HepG2 (cell line): Measurements from ENCODE around the gene DYNC2H1. TPM values are rescaled to one million over a fixed set of nuclear protein-coding genes. Genes with fewer than 3 reads are reported as not detected.

ENCODE experiments used
- EED ChIP-seq: sonication (generic); formaldehyde crosslinking; IDR thresholded peaks from 2 replicates; pipeline ENCODE4 v1.5.0; 2020; ENCODE audit warnings: mild to moderate bottlenecking, missing genetic modification reagents
- KLF16 ChIP-seq, 2 experiments: sonication (generic) in 1 of 2; formaldehyde crosslinking in 1 of 2; IDR thresholded peaks; 2 replicates each; pipeline versions ENCODE4 v1.6.1 to v1.8.0; 2016 to 2023; ENCODE audit warnings: missing genetic modification reagents in 2 of 2, missing compliant biosample characterization in 1 of 2
- POLR2AphosphoS5 ChIP-seq: IDR thresholded peaks from 2 replicates; pipeline ENCODE4 v1.6.1; 2012; ENCODE audit warnings: low read depth, low read length
- REPIN1 ChIP-seq: sonication (generic); formaldehyde crosslinking; IDR thresholded peaks from 2 replicates; pipeline ENCODE4 v1.8.0; 2022; ENCODE audit warnings: missing genetic modification reagents, low read depth, mild to moderate bottlenecking, borderline replicate concordance
- SOX13 ChIP-seq, 3 experiments: fragments of 450-650 bp in 1 of 3; sonication (generic) in 1 of 3; formaldehyde crosslinking in 1 of 3; IDR thresholded peaks in 2 of 3; conservative IDR thresholded peaks in 1 of 3; 2 replicates each; pipeline versions ENCODE4 v1.5.0 to v1.6.1; 2016 to 2020; ENCODE audit warnings: antibody characterized with exemption in 1 of 3, mild to moderate bottlenecking in 1 of 3, missing compliant biosample characterization in 1 of 3, missing genetic modification reagents in 1 of 3, moderate library complexity in 1 of 3
- TCF7 ChIP-seq: sonication (generic); IDR thresholded peaks from 2 replicates; pipeline ENCODE4 v1.6.1; 2016; ENCODE audit warnings: antibody characterized with exemption, low read depth
- THYN1 ChIP-seq: sonication (generic); formaldehyde crosslinking; IDR thresholded peaks from 2 replicates; pipeline ENCODE4 v1.8.1; 2023; ENCODE audit warnings: low read depth, mild to moderate bottlenecking, moderate library complexity, missing genetic modification reagents, borderline replicate concordance
- ZFP62 ChIP-seq: sonication (generic); formaldehyde crosslinking; IDR thresholded peaks from 2 replicates; pipeline ENCODE4 v1.4.0; 2020; ENCODE audit warnings: missing genetic modification reagents
- ZNF17 ChIP-seq: sonication (generic); formaldehyde crosslinking; IDR thresholded peaks from 2 replicates; pipeline ENCODE4 v1.5.0; 2020; ENCODE audit warnings: mild to moderate bottlenecking, missing genetic modification reagents
- ZNF350 ChIP-seq: sonication (generic); formaldehyde crosslinking; IDR thresholded peaks from 2 replicates; pipeline ENCODE4 v1.4.0; 2020; ENCODE audit warnings: mild to moderate bottlenecking, low read depth, missing genetic modification reagents, borderline replicate concordance
- polyA plus RNA-seq, 8 experiments: library from polyadenylated mRNA; depleted of rRNA in 3 of 8; stranded (reverse) in 7 of 8; unstranded in 1 of 8; fragments of >200 nt; fragmentation: Illumina TruSeq in 4 of 8; extraction: Trizol in 4 of 8; gene quantifications; 2 replicates each; pipeline versions ENCODE4 v1.2.1 to v1.2.3, GENCODE V29; 2011 to 2016; ENCODE audit warnings: low read depth in 4 of 8, missing spikeins in 1 of 8, mixed read lengths in 1 of 8; ENCODE audit not compliant: insufficient read depth in 1 of 8
- total RNA-seq, 5 experiments: library from RNA; depleted of rRNA; stranded (reverse); fragments of >200 nt; fragmentation: Illumina TruSeq; extraction: Trizol; gene quantifications; 2 replicates each; pipeline ENCODE4 v1.2.3, GENCODE V29; 2016; ENCODE audit warnings: low read depth in 1 of 5
- TF ChIP-seq, protein P1 (sequence below): sonication (generic); formaldehyde crosslinking; IDR thresholded peaks from 2 replicates; pipeline ENCODE4 v1.5.0; 2020; ENCODE audit warnings: missing genetic modification reagents, mild to moderate bottlenecking, borderline replicate concordance
- TF ChIP-seq, protein P2 (sequence below): sonication (generic); formaldehyde crosslinking; IDR thresholded peaks from 2 replicates; pipeline ENCODE4 v1.8.0; 2022; ENCODE audit warnings: mild to moderate bottlenecking, missing genetic modification reagents; ENCODE audit not compliant: insufficient replicate concordance
- TF ChIP-seq, protein P3 (sequence below): IDR thresholded peaks from 2 replicates; pipeline ENCODE4 v1.4.0; 2020; ENCODE audit warnings: mild to moderate bottlenecking, missing genetic modification reagents
- TF ChIP-seq, protein P4 (sequence below): sonication (generic); formaldehyde crosslinking; IDR thresholded peaks from 2 replicates; pipeline ENCODE4 v1.4.0; 2020; ENCODE audit warnings: mild to moderate bottlenecking, missing genetic modification reagents
- TF ChIP-seq, protein P5 (sequence below): sonication (generic); formaldehyde crosslinking; IDR thresholded peaks from 2 replicates; pipeline ENCODE4 v1.5.0; 2020; ENCODE audit warnings: missing genetic modification reagents

The DYNC2H1 gene
- total and polyA plus RNA-seq, 2 of the 13 experiments (the other 11 are each of a cell fraction or from before 2014, with no cell fraction given): 0.49 to 0.66 TPM

DNA sequence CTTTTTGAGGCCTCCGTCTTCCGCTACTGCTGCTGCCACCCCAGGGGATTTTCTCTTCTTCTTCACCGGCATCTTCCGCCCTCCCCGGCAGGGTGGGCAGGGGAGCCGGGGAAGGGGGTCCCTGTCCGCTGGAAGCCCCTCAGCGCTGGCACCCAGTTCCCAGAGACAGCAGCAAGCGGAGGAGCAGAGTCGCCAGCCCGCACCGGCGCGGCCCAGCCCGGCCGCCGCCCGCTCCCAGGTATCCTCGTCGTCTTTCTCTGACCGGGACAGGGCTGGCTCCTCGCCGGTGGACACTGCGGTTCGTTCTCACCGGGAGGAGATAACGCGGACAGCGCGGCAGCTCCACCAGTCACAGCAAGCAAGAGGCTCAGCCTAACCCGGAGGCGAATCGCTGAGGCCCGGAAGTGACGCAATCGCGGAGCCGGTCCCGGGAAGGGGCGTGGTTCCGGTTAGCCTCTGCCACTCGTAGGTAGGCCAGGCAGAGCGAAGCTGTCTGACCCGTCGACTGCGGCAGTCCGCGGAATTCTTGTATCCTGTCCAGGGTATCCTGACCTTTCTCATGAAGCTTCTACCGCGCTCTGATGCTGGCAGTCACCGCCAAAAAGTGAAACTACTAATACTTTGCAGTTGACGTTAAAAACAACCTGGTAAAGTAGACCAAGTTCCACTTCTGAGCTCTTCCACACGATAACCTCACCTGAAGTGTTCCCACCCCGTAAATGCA lies 17.3 kb upstream of the DYNC2H1 start, which contains the start of gene DCUN1D5 (continued):
- TF ChIP-seq, protein P1, sequence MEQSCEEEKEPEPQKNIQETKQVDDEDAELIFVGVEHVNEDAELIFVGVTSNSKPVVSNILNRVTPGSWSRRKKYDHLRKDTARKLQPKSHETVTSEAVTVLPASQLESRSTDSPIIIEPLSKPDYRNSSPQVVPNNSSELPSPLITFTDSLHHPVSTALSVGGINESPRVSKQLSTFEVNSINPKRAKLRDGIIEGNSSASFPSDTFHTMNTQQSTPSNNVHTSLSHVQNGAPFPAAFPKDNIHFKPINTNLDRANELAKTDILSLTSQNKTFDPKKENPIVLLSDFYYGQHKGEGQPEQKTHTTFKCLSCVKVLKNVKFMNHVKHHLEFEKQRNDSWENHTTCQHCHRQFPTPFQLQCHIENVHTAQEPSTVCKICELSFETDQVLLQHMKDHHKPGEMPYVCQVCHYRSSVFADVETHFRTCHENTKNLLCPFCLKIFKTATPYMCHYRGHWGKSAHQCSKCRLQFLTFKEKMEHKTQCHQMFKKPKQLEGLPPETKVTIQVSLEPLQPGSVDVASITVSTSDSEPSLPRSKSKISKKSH (CRISPR knock-in tag): no peak; the same call in 1 of the 2 replicates
- TF ChIP-seq TCF7 (no peak), SOX13 (IDR thresholded peaks at IDR 0.05) (no peak), SOX13 (CRISPR knock-in tag; conservative IDR thresholded peaks at IDR 0.05 in 1 of 2, IDR thresholded peaks at IDR 0.05 in 1 of 2) (peak in 1 of 2 experiments; percentile 37; a peak in 1 of 4 replicates), ZNF350 (CRISPR knock-in tag) (peak; percentile 85; the same call in 1 of the 2 replicates), ZNF17 (CRISPR knock-in tag) (no peak), POLR2AphosphoS5 (peak; percentile 79), KLF16 (CRISPR knock-in tag; IDR thresholded peaks at IDR 0.05) (0 out of 4 replicates have a peak, but pooled peaks of 1 of the 2 experiments have one; percentile 55), THYN1 (CRISPR knock-in tag) (no peak), EED (peak; percentile 76), REPIN1 (CRISPR knock-in tag) (peak; percentile 76; the same call in 1 of the 2 replicates), ZFP62 (CRISPR knock-in tag) (no peak)
- TF ChIP-seq, protein P2, sequence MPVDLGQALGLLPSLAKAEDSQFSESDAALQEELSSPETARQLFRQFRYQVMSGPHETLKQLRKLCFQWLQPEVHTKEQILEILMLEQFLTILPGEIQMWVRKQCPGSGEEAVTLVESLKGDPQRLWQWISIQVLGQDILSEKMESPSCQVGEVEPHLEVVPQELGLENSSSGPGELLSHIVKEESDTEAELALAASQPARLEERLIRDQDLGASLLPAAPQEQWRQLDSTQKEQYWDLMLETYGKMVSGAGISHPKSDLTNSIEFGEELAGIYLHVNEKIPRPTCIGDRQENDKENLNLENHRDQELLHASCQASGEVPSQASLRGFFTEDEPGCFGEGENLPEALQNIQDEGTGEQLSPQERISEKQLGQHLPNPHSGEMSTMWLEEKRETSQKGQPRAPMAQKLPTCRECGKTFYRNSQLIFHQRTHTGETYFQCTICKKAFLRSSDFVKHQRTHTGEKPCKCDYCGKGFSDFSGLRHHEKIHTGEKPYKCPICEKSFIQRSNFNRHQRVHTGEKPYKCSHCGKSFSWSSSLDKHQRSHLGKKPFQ (CRISPR knock-in tag): no peak
- TF ChIP-seq, protein P3, sequence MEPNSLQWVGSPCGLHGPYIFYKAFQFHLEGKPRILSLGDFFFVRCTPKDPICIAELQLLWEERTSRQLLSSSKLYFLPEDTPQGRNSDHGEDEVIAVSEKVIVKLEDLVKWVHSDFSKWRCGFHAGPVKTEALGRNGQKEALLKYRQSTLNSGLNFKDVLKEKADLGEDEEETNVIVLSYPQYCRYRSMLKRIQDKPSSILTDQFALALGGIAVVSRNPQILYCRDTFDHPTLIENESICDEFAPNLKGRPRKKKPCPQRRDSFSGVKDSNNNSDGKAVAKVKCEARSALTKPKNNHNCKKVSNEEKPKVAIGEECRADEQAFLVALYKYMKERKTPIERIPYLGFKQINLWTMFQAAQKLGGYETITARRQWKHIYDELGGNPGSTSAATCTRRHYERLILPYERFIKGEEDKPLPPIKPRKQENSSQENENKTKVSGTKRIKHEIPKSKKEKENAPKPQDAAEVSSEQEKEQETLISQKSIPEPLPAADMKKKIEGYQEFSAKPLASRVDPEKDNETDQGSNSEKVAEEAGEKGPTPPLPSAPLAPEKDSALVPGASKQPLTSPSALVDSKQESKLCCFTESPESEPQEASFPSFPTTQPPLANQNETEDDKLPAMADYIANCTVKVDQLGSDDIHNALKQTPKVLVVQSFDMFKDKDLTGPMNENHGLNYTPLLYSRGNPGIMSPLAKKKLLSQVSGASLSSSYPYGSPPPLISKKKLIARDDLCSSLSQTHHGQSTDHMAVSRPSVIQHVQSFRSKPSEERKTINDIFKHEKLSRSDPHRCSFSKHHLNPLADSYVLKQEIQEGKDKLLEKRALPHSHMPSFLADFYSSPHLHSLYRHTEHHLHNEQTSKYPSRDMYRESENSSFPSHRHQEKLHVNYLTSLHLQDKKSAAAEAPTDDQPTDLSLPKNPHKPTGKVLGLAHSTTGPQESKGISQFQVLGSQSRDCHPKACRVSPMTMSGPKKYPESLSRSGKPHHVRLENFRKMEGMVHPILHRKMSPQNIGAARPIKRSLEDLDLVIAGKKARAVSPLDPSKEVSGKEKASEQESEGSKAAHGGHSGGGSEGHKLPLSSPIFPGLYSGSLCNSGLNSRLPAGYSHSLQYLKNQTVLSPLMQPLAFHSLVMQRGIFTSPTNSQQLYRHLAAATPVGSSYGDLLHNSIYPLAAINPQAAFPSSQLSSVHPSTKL (CRISPR knock-in tag): peak; percentile 78
- TF ChIP-seq, protein P4, sequence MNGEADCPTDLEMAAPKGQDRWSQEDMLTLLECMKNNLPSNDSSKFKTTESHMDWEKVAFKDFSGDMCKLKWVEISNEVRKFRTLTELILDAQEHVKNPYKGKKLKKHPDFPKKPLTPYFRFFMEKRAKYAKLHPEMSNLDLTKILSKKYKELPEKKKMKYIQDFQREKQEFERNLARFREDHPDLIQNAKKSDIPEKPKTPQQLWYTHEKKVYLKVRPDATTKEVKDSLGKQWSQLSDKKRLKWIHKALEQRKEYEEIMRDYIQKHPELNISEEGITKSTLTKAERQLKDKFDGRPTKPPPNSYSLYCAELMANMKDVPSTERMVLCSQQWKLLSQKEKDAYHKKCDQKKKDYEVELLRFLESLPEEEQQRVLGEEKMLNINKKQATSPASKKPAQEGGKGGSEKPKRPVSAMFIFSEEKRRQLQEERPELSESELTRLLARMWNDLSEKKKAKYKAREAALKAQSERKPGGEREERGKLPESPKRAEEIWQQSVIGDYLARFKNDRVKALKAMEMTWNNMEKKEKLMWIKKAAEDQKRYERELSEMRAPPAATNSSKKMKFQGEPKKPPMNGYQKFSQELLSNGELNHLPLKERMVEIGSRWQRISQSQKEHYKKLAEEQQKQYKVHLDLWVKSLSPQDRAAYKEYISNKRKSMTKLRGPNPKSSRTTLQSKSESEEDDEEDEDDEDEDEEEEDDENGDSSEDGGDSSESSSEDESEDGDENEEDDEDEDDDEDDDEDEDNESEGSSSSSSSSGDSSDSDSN (CRISPR knock-in tag): peak; percentile 95
- TF ChIP-seq, protein P5, sequence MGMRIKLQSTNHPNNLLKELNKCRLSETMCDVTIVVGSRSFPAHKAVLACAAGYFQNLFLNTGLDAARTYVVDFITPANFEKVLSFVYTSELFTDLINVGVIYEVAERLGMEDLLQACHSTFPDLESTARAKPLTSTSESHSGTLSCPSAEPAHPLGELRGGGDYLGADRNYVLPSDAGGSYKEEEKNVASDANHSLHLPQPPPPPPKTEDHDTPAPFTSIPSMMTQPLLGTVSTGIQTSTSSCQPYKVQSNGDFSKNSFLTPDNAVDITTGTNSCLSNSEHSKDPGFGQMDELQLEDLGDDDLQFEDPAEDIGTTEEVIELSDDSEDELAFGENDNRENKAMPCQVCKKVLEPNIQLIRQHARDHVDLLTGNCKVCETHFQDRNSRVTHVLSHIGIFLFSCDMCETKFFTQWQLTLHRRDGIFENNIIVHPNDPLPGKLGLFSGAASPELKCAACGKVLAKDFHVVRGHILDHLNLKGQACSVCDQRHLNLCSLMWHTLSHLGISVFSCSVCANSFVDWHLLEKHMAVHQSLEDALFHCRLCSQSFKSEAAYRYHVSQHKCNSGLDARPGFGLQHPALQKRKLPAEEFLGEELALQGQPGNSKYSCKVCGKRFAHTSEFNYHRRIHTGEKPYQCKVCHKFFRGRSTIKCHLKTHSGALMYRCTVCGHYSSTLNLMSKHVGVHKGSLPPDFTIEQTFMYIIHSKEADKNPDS: 0 out of 2 replicates have a peak, but pooled peaks have one; percentile 40
